ENCODE measurements around the gene LCN1.
"Not testable (repeated sequence)": the region's sequence is repeated elsewhere in the genome, so short reads cannot be mapped to it uniquely, and the experiment has no call there.

The LCN1 gene

DNA sequence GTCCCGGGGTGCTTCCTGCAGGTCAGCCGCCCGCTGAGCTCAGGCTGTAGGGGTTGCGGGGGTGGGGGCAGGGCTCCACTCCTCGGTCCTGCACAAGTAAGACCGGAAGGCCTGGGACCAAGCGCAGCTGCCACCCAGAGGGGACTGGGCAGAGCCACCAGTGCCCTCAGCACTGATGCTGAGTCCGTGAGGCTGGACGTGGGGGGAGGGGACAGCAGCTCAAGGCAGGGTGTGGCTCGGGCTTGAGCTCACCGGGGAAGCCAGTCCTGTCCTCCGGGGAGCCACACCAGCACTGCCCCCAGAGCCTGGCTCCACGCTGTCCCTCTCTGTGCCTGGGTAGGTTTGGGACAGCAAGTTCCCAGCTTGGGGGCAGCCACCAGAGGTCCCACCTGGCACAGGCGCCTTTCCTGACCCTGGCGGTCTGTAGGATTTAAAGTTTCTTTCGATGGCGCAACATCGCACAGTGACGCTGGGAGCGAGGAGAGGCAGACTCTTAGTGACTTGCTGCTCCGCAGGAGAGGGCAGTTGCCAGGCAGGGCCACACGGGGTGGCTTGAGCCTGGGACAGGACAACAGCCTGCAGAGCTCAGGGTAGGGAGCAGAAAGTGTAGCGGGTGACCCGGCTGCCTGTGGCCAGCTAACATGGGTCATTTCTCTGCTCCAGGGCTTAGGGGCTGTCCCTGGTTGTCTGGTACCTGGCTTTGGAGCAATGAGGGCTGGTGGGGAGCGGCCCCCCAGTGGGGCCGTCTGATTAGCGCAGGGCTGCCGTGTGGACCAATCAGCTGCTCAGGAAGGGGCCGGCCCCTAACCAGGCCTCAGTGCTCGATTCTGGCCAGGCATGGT is 5.7 kb downstream of the LCN1 start:
- H3K4me3 ChIP-seq (ENCODE audit: low read length) = no peak overlapping the region
- DNase-seq (ENCODE audit: low read depth) = no peak
- TF ChIP-seq CTCF (conservative IDR thresholded peaks at IDR 0.05; ENCODE audit: low read depth, low read length) = no peak

DNA sequence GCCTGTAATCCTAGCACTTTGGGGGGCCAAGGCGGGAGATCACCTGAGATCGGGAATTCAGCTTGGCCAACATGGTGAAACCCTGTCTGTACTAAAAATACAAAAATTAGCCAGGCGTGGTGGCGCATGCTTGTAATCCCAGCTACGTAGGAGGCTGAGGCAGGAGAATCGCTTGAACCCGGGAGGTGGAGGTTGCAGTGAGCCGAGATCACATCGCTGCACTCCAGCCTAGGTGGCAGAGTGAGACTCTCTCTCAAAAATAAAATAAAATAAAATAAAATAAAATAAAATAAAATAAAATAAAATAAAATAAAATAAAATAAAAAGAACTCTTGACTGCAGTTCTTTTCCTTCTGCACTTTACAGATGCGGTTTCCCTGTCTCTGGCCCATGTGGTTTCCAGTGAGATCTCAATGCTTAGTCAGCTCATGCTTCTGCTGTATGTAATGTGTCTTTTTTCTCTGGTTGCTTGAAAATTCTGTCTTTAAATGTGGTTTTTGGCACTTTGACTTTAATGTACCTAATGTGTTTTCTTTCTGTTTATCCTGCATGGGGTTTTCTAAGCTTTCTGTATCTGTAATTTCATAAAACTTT is 7.7 kb downstream of the LCN1 start:
- not testable (repeated sequence) for DNase-seq (ENCODE audit: low read depth)

GRCh38 chr9:135530146-135530545 is 8.9 kb downstream of the LCN1 start:
- DNase-seq (ENCODE audit: low read depth) = no peak
- no peak overlapping the region for H3K4me3 ChIP-seq (ENCODE audit: low read length)
- TF ChIP-seq CTCF (conservative IDR thresholded peaks at IDR 0.05; ENCODE audit: low read depth, low read length) = no peak

More for the DNA sequence above, 7.7 kb downstream of the LCN1 start:
- not testable (repeated sequence) for H3K4me3 ChIP-seq (ENCODE audit: low read length)

GRCh38 chr9:135531096-135531495 is 9.9 kb downstream of the LCN1 start:
- TF ChIP-seq CTCF (conservative IDR thresholded peaks at IDR 0.05; ENCODE audit: low read depth, low read length) = no peak
- H3K4me3 ChIP-seq (ENCODE audit: low read length) = no peak overlapping the region
- DNase-seq (ENCODE audit: low read depth) = no peak

DNA sequence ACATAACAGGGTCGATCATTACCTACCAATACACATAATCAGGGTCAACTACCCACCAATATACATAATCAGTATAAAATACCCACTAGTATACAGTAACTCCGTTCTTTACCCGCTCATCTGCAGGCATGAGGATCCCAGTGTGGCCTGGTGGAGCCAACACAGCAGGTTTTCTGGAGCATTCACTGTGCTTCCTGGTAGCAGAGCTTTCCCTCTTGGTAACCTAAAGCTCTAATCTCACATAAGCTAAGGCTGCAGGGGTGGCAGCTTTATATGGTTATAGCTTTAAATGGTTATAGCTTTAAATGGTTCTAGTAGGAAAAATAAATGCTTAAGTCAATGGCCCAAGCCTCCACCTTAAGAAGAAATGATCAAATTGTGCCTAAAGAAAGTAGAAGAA is 11.9 kb downstream of the LCN1 start:
- H3K4me3 ChIP-seq (ENCODE audit: low read length) = no peak overlapping the region
- DNase-seq (ENCODE audit: low read depth) = no peak
- TF ChIP-seq CTCF (conservative IDR thresholded peaks at IDR 0.05; ENCODE audit: low read depth, low read length) = no peak

DNA sequence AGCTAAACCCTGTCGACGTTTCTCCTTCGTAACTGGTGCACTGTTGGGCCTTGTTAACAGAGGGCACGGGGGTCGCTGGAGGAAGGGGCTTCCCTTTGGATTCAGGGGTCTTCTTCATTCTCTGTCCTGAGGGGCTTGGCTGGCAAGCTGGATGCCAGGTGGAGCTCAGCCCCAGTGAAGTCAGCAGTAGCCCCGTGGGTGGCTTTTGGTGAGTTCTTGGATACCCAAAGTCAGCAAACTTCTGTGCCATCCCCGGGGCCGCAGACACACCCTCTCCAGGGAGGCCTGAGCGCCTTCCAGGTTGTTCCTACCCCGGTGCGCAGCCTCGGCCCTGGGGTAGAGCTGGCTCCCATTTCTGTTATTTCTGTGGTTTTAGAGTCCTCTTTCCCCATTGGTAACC is 12.4 kb downstream of the LCN1 start:
- no peak for TF ChIP-seq CTCF (conservative IDR thresholded peaks at IDR 0.05; ENCODE audit: low read depth, low read length)
- DNase-seq (ENCODE audit: low read depth) = no peak
- no peak overlapping the region for H3K4me3 ChIP-seq (ENCODE audit: low read length)

GRCh38 chr9:135534192-135534711 is 13.0 kb downstream of the LCN1 start:
- not testable (repeated sequence) for DNase-seq (ENCODE audit: low read depth); H3K4me3 ChIP-seq (ENCODE audit: low read length)

DNA sequence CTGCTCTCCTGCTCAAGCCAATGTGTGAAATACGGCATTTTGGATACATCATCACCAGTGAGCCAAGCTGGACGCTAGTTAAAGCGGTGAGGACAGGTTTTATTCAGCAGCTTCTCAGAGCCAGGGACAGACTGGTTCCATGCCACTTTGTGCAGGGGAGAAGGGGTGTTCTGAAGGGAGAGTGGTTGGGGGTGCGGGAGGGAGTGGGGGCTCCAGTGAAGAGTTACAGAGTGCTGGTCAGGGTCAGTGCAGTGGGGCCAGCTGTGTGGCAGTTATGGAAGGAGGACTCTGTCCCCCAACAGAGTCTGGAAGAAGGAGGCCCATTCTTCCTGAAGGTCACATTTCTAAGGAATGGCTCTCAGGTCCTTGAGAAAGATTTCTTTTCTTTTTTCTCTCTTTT is 13.6 kb downstream of the LCN1 start:
- DNase-seq (ENCODE audit: low read depth); H3K4me3 ChIP-seq (ENCODE audit: low read length): not testable (repeated sequence)

GRCh38 chr9:135535631-135536030 is 14.4 kb downstream of the LCN1 start:
- not testable (repeated sequence) for H3K4me3 ChIP-seq (ENCODE audit: low read length); DNase-seq (ENCODE audit: low read depth)
